Breast epithelium (tissue), 4 donors: ENCODE data around the gene ASXL2. TPM values are rescaled to one million over a fixed set of nuclear protein-coding genes. Genes with fewer than 3 reads are reported as not detected.

ENCODE experiments used
- DNase-seq, 2 donors: peaks; one replicate each; pipeline ENCODE4 v3.0.0-alpha.2; 2019; ENCODE audit warnings: low spot score in 2 of 2
- H3K27ac ChIP-seq, 2 donors: fragments of 200-600 bp; sonication (generic) in 1 of 2; one replicate each; pipeline ENCODE4 v1.5.1; 2016 to 2019; ENCODE audit warnings: mild to moderate bottlenecking in 1 of 2
- H3K27me3 ChIP-seq, 2 donors: fragments of 200-600 bp; sonication (generic) in 1 of 2; one replicate each; pipeline versions ENCODE4 v1.5.1 to v1.6.0; 2017 to 2019; ENCODE audit warnings: control low read depth in 1 of 2, mild to moderate bottlenecking in 1 of 2
- H3K36me3 ChIP-seq: fragments of 200-600 bp; one replicate; pipeline ENCODE4 v1.5.1; 2019
- H3K4me1 ChIP-seq, 2 donors: fragments of 200-600 bp; sonication (generic); one replicate each; pipeline ENCODE4 v1.5.1; 2016 to 2019; ENCODE audit warnings: control low read depth in 1 of 2
- H3K4me3 ChIP-seq, 3 donors: fragments of 200-600 bp; sonication (generic); 1 replicate in 2 of 3; 2 replicates in 1 of 3; pipeline ENCODE4 v1.5.1; 2016 to 2019; ENCODE audit warnings: mild to moderate bottlenecking in 3 of 3, moderate library complexity in 2 of 3
- H3K9me3 ChIP-seq, 2 donors: fragments of 200-600 bp; sonication (generic) in 1 of 2; one replicate each; pipeline ENCODE4 v1.5.1; 2016 to 2019; ENCODE audit warnings: control low read depth in 1 of 2
- CTCF ChIP-seq, 3 donors: fragments of 450-650 bp; IDR thresholded peaks; one replicate each; pipeline ENCODE4 v1.5.1; 2016 to 2017; ENCODE audit warnings: antibody characterized with exemption in 3 of 3, mild to moderate bottlenecking in 3 of 3, moderate library complexity in 3 of 3
- POLR2A ChIP-seq: fragments of 450-650 bp; IDR thresholded peaks from one replicate; pipeline ENCODE4 v1.6.1; 2016; ENCODE audit warnings: antibody characterized with exemption, mild to moderate bottlenecking, moderate library complexity
- POLR2AphosphoS5 ChIP-seq, 3 donors: sonication (generic); formaldehyde crosslinking; IDR thresholded peaks; one replicate each; pipeline ENCODE4 v1.6.1; 2017; ENCODE audit warnings: antibody characterized with exemption in 3 of 3
- intact Hi-C: fragments of 100-400 bp; cut with DNase I; formaldehyde crosslinking; loops from one replicate; pipeline ENCODE4 v1.15.1; 2023; ENCODE audit warnings: low total_unique reads
- total RNA-seq, 3 donors: library from RNA; depleted of rRNA; stranded (reverse); fragments of >200 nt; gene quantifications; one replicate each; pipeline ENCODE4 v1.1.0, GENCODE V29; 2016

The ASXL2 gene
- total RNA-seq, 3 donors from 2014 or later, result 16.4 to 18.2 (median 17.4) TPM

- intact Hi-C loops, result no loop called here
- Histone ChIP-seq H3K9me3 (no peaks in the 10 kb centered on the region), H3K36me3 (no peaks in the 10 kb centered on the region), H3K27ac (no peak overlapping the region), H3K4me1 (no peaks in the 10 kb centered on the region), H3K4me3 (no peak overlapping the region), H3K27me3 (no peaks in the 10 kb centered on the region)
- no peak for DNase-seq
- TF ChIP-seq CTCF (IDR thresholded peaks at IDR 0.05) (no peak), POLR2A (no peak), POLR2AphosphoS5 (IDR thresholded peaks at IDR 0.05) (no peak)
Observed at GRCh38 chr2:25895610-25896009, 17.3 kb upstream of the ASXL2 start.

- no peak for TF ChIP-seq POLR2A
- TF ChIP-seq POLR2AphosphoS5 (IDR thresholded peaks at IDR 0.05), result no peak
- TF ChIP-seq CTCF (IDR thresholded peaks at IDR 0.05), result no peak
- intact Hi-C loops, result no loop called here
Observed at GRCh38 chr2:25895018-25895417, 16.7 kb upstream of the ASXL2 start.

GRCh38 chr2:25894135-25894830, 16.0 kb upstream of the ASXL2 start:
- intact Hi-C loops, result no loop called here
- TF ChIP-seq CTCF (IDR thresholded peaks at IDR 0.05) (no peak), POLR2AphosphoS5 (IDR thresholded peaks at IDR 0.05) (no peak), POLR2A (no peak)
- no peaks in the 10 kb centered on the region for H3K4me1 ChIP-seq
- H3K27me3 ChIP-seq, result no peaks in the 10 kb centered on the region
- H3K9me3 ChIP-seq, result no peaks in the 10 kb centered on the region
- H3K27ac ChIP-seq, result no peak overlapping the region
- DNase-seq, result no peak
- H3K4me3 ChIP-seq, result no peak overlapping the region
- H3K36me3 ChIP-seq, result no peaks in the 10 kb centered on the region

More at GRCh38 chr2:25895018-25895417, 16.7 kb upstream of the ASXL2 start:
- H3K27ac ChIP-seq, result no peak overlapping the region
- H3K27me3 ChIP-seq, result no peaks in the 10 kb centered on the region
- no peaks in the 10 kb centered on the region for H3K4me1 ChIP-seq
- H3K36me3 ChIP-seq, result no peaks in the 10 kb centered on the region
- DNase-seq, result no peak
- no peak overlapping the region for H3K4me3 ChIP-seq
- no peaks in the 10 kb centered on the region for H3K9me3 ChIP-seq

GRCh38 chr2:25891672-25892071, 13.4 kb upstream of the ASXL2 start:
- Histone ChIP-seq H3K4me1 (no peaks in the 10 kb centered on the region), H3K27ac (no peak overlapping the region), H3K36me3 (no peaks in the 10 kb centered on the region), H3K27me3 (no peaks in the 10 kb centered on the region), H3K9me3 (no peaks in the 10 kb centered on the region), H3K4me3 (no peak overlapping the region)
- DNase-seq, result no peak
- intact Hi-C loops, result no loop called here
- TF ChIP-seq POLR2AphosphoS5 (IDR thresholded peaks at IDR 0.05) (no peak), POLR2A (no peak), CTCF (IDR thresholded peaks at IDR 0.05) (no peak)

- Histone ChIP-seq H3K4me1 (no peaks in the 10 kb centered on the region), H3K27me3 (no peaks in the 10 kb centered on the region), H3K27ac (no peak overlapping the region), H3K36me3 (no peaks in the 10 kb centered on the region), H3K9me3 (no peaks in the 10 kb centered on the region), H3K4me3 (no peak overlapping the region)
- TF ChIP-seq POLR2AphosphoS5 (IDR thresholded peaks at IDR 0.05) (no peak), POLR2A (no peak), CTCF (IDR thresholded peaks at IDR 0.05) (no peak)
- DNase-seq, result no peak
- intact Hi-C loops, result no loop called here
Observed at GRCh38 chr2:25887624-25888242, 9.4 kb upstream of the ASXL2 start.
